Upper lobe of right lung (tissue), 1 donor: ENCODE data around the gene ELF1. TPM values are rescaled to one million over a fixed set of nuclear protein-coding genes. Genes with fewer than 3 reads are reported as not detected.

Experiments used
- ATAC-seq: fragments of 200-7000 bp; cut with Tn5 transposase; one replicate; pipeline ENCODE4 v1.9.1; 2020; ENCODE audit warnings: mild to moderate bottlenecking, moderate library complexity
- DNase-seq: peaks from one replicate; pipeline ENCODE4 v3.0.0-alpha.2; 2020
- H3K27ac ChIP-seq: fragments of 200-600 bp; one replicate; pipeline ENCODE4 v1.8.0; 2022
- H3K27me3 ChIP-seq: fragments of 200-600 bp; one replicate; pipeline ENCODE4 v1.8.0; 2022; ENCODE audit warnings: mild to moderate bottlenecking
- H3K36me3 ChIP-seq: fragments of 200-600 bp; one replicate; pipeline ENCODE4 v1.8.0; 2022
- H3K4me1 ChIP-seq: fragments of 200-600 bp; one replicate; pipeline ENCODE4 v1.8.0; 2022
- H3K4me3 ChIP-seq: fragments of 200-600 bp; one replicate; pipeline ENCODE4 v1.8.0; 2022; ENCODE audit warnings: mild to moderate bottlenecking
- H3K9me3 ChIP-seq: fragments of 200-600 bp; one replicate; pipeline ENCODE4 v1.8.0; 2022
- CTCF ChIP-seq: fragments of 200-600 bp; IDR thresholded peaks from one replicate; pipeline ENCODE4 v1.8.0; 2022; ENCODE audit warnings: antibody characterized with exemption
- intact Hi-C: fragments of 100-400 bp; cut with DNase I; formaldehyde crosslinking; loops from one replicate; pipeline ENCODE4 v1.11.0; 2022
- total RNA-seq: library from RNA; stranded (reverse); fragmentation: NEBNext Ultra II Directional; extraction: Animal tissue kit (Norgen Biotek cat#: 25700); gene quantifications from one replicate; pipeline ENCODE4 v1.2.1, GENCODE V29; 2021
- donor health status: DM: no; HTN: yes; CAD: no; lungs with severe emphysema.

The ELF1 gene
- total RNA-seq, 1 donor from 2014 or later = 81.5 TPM

GRCh38 chr13:40974460-40975407, 44.4 kb downstream of the ELF1 start:
- Histone ChIP-seq H3K27me3 (no peaks in the 10 kb centered on the region), H3K27ac (no peak overlapping the region), H3K4me3 (no peak overlapping the region), H3K36me3 (peaks cover 8% of the 10 kb centered on the region), H3K4me1 (peaks cover 82% of the 10 kb centered on the region), H3K9me3 (no peaks in the 10 kb centered on the region)
- DNase-seq = no peak
- TF ChIP-seq CTCF = peak; percentile 52
- peak; percentile 89 for ATAC-seq
- intact Hi-C loops = no loop called here

GRCh38 chr13:40973409-40973808, 45.7 kb downstream of the ELF1 start:
- intact Hi-C loops = no loop called here
- H3K4me3 ChIP-seq = no peak overlapping the region
- DNase-seq (no peak), ATAC-seq (no peak)
- TF ChIP-seq CTCF = no peak
- H3K36me3 ChIP-seq = peaks cover 8% of the 10 kb centered on the region
- H3K9me3 ChIP-seq = no peaks in the 10 kb centered on the region
- H3K27ac ChIP-seq = no peak overlapping the region
- no peaks in the 10 kb centered on the region for H3K27me3 ChIP-seq
- peaks cover 92% of the 10 kb centered on the region for H3K4me1 ChIP-seq

GRCh38 chr13:40971321-40971720, 47.8 kb downstream of the ELF1 start:
- Histone ChIP-seq H3K9me3 (no peaks in the 10 kb centered on the region), H3K4me1 (peaks cover 88% of the 10 kb centered on the region), H3K4me3 (no peak overlapping the region), H3K36me3 (peaks cover 7% of the 10 kb centered on the region), H3K27ac (no peak overlapping the region), H3K27me3 (no peaks in the 10 kb centered on the region)
- DNase-seq (no peak), ATAC-seq (no peak)
- intact Hi-C loops = no loop called here
- no peak for TF ChIP-seq CTCF

- peaks cover 86% of the 10 kb centered on the region for H3K4me1 ChIP-seq
- no peak for TF ChIP-seq CTCF
- no peak for ATAC-seq
- H3K36me3 ChIP-seq = peaks cover 2% of the 10 kb centered on the region
- no peak overlapping the region for H3K4me3 ChIP-seq
- no peak overlapping the region for H3K27ac ChIP-seq
- no peaks in the 10 kb centered on the region for H3K27me3 ChIP-seq
- no peaks in the 10 kb centered on the region for H3K9me3 ChIP-seq
- DNase-seq = no peak
- intact Hi-C loops = no loop called here
Observed at GRCh38 chr13:40970803-40971202, 48.3 kb downstream of the ELF1 start.

GRCh38 chr13:40969169-40969901, 49.8 kb downstream of the ELF1 start:
- Histone ChIP-seq H3K36me3 (no peaks in the 10 kb centered on the region), H3K27me3 (no peaks in the 10 kb centered on the region), H3K27ac (no peak overlapping the region), H3K4me3 (no peak overlapping the region), H3K4me1 (peaks cover 79% of the 10 kb centered on the region), H3K9me3 (no peaks in the 10 kb centered on the region)
- peak; percentile 73 for ATAC-seq
- no peak for TF ChIP-seq CTCF
- intact Hi-C loops = no loop called here
- DNase-seq = no peak
